Inferior parietal cortex (tissue), 1 donor: ENCODE measurements around the gene DSG3.
"Not testable (repeated sequence)": the region's sequence is repeated elsewhere in the genome, so short reads cannot be mapped to it uniquely, and the experiment has no call there.

ENCODE experiments used
- DNase-seq: peaks from one replicate; pipeline ENCODE4 v3.0.0-alpha.2; 2016; ENCODE audit errors: extremely low spot score

The DSG3 gene

DNA sequence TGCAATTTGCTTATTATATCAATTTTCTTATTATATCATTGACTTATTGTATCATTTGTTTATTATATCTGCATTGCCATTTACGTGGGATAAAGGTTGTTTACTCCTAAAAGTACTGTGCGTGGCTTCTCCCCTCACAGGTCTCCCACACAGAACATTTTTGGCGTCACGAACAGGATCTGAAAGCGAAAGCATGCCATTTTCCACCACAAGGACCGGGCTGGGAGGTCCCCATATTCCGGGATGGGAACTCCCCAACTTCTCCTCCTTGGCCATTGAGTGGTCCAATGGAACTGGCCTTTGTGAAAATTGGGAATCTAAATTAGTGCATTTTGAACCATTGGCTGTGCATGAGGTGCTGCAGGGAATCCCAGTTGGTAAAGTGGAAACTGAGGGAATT lies 45.6 kb downstream of the DSG3 start:
- DNase-seq = no peak

DNA sequence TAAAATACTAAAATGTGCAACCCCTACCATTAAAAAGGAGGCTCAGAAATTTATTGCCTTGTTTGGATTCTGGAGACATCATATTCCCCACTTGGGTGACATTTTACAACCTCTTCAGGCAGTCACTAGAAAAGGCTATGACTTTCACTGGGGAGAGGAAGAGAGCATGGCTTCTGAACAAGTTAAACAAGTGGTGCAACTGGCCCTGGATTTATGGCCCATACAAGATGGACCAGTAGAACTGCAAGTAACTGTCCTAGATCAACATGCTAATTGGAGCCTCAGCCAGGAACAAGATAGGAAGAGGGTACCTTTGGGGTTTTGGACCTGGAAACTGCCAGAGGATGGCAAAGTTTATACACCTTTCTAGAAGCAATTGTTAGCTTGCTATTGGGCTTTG lies 46.4 kb downstream of the DSG3 start:
- no peak for DNase-seq

GRCh38 chr18:31494705-31495244 lies 47.2 kb downstream of the DSG3 start:
- DNase-seq = not testable (repeated sequence)

GRCh38 chr18:31497404-31497835 lies 49.9 kb downstream of the DSG3 start:
- DNase-seq = no peak

GRCh38 chr18:31497836-31498573 lies 50.5 kb downstream of the DSG3 start, which contains the start of gene DSG2:
DSG2 (plus strand) TSS chr18:31498177; CDS start chr18:31498252, 75 bp downstream.
- DNase-seq = no peak

- DNase-seq = no peak
Measured at GRCh38 chr18:31498574-31499524, 51.3 kb downstream of the DSG3 start.

- DNase-seq = no peak
Measured at GRCh38 chr18:31500051-31500688, 52.6 kb downstream of the DSG3 start.

- DNase-seq = no peak
Measured at GRCh38 chr18:31503011-31503410, 55.5 kb downstream of the DSG3 start.

DNA sequence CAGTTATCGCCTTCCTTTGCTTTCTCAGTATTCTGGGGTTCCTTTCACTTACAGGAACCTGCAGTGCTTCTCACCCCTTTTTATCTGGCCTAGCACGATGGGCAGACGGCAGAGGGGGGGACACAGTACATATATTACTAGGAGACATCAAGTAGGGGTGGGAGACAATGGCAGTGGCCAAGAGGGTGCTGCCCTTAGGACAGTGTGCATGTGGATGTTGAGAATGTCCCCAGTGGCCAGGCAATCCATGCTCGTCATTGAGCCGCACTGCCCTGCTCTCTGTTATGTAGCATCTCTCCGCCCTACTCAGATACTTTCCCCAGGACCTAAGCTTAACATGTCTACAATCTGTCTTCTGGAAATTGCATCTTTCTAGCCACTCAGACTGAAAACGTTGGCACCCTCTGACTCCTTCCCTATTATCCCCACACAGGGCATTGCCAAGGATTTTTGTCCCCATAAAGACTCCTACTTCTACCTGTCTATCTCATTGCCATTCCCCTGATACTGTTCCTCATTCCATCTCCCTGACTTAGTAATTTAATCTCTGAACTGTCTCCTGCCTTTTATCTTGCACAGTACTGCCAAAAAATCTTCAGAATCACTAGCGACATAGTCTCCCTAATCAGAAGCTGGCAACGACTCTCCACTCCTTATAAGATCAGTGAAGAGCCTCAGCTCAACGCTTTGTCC lies 57.1 kb downstream of the DSG3 start:
- no peak for DNase-seq

GRCh38 chr18:31505156-31505555 lies 57.6 kb downstream of the DSG3 start:
- DNase-seq = no peak

GRCh38 chr18:31506024-31506742 lies 58.6 kb downstream of the DSG3 start:
- DNase-seq = no peak

GRCh38 chr18:31507124-31507523 lies 59.6 kb downstream of the DSG3 start:
- not testable (repeated sequence) for DNase-seq

DNA sequence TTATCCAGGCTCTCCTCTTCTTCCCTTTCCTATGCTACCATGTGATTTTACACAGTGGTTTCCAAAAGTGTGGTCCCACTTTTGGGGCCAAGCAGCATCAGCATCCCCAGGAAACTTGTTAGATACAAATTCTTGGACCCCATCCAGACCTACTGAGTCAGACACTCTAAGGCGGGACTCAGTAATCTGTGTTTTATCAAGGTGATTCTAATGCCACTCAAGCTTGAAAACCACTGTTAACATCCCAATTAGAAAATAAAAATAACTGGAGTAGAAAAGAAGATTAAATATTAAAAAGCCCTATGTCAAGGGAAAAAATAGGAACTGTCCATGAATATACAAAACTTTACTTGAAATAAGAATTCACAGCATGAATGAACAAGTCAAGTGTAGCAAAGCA lies 61.2 kb downstream of the DSG3 start:
- DNase-seq = no peak

DNA sequence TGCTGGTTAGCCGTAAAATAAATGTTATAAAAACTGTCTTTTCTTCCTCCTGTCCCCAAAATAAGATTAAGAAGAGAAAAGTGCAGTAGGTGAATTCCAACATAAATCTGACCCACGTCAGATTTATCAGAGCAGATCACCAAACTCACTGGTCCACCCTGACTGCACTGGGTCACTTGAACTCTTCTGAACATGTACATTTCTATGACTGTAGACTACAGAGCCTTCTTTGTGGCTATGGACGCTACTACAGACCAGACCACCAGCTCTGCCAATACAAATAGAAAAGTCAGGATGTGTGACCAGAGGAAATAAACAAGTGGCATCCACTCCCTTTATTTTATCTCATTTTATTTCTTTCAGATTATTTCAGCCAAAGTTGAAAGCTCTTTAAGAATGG lies 62.0 kb downstream of the DSG3 start:
- DNase-seq = no peak

DNA sequence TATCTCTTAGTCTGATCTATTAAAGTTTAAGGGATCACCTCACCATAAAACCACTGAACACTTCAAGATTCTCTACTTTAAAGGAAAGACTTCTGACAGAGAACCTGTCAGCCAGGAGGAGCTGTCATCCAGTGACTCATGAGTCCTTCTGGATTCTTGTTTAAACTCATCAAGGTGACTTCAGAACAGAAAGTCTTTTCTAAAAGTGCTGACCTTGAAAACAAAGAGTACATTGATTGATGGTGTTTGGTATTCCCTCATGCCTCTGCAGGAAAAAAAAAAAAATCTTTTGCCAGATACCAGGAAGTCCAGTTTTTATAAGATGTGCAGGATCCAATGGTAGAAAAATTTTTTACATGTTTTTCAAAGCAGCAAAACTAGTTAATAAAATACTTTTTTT lies 62.8 kb downstream of the DSG3 start:
- DNase-seq = no peak

- no peak for DNase-seq
Measured at GRCh38 chr18:31511098-31511497, 63.6 kb downstream of the DSG3 start.

DNA sequence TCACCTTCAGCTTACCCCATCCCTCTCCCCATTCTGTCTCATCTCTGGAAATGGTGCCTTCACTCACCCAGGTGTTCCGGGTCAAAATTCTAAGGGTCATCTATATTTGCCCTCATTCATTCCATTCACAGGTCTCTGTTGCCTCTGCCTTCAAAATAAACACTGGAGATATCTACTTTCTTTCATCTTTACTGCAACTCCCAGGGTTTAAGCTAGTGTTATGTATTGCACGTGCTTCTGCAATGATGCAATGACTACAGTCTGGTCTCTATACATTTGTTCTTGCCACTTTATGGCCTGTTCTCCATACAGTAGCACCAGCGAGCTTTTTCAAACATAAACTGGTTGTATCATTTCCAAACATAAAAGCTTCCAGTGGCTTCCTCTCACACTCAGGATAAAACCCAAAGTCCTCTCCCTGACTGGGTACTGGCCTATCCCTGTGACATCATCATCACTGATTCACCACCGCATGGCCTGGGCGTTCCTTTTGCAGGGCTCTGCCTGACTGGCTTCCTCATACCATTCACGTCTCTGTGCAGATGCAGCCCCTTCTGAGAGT lies 64.7 kb downstream of the DSG3 start:
- DNase-seq = no peak

DNA sequence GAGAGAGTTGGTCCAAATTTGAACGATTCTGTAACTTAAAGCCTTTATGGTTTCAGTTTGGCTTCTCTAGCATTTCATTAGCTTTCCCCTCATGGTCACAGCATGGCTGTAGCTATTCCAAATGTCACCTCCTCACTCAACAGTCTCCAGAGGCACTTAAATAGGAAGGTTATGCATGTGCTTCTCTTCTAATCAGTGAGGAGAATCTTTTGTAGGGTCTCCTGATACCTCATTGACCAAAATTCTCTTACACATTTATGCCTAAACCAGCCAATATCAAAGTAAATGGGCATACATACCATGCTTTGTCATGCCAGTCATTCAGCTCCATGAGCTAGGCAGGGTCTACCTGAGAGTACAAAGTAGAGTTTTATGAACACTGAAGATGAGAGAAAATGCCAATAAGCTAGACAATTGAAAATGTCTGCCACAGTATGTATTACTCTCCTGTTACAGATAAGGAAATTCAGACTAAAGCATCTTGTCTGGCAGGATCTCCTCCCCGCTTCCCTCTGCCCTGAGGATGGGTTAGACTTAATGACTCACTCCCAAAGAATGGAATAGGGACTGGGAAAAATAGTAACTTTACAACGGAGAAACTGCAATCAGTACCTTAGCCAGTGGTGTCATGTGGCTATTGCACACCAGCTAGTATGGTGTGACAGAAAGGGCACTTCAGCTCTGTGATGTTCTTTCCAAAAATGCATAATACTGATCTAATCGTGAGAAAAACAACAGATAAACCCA lies 65.8 kb downstream of the DSG3 start:
- DNase-seq = no peak

DNA sequence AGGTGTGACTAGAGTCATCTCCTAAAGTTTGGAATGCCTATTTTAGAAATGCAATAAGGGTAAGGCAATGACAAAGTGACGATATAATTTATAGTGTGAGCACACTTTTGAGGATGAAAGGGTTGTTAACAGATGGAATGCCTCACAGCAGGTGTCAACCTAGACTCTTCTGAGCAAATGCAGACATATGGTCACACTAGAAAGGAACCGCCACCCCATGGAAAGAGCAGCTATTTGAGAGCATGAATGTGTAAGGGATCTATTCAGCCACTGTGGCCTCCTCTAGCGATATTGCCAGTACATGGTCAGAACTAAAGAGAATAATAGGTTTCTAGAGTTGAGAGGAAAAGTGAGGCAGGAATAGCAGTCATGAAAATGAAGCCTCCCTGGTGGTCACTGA lies 68.9 kb downstream of the DSG3 start:
- DNase-seq = no peak

- no peak for DNase-seq
Measured at GRCh38 chr18:31526374-31526773, 78.8 kb downstream of the DSG3 start.
